Stimulated activated CD8-positive, alpha-beta memory T cell treated with anti-CD3 and anti-CD28 coated beads, Interleukin-15, amount 100 ng/mL, for 1 hour (primary cell): Measurements from ENCODE around the gene AGAP3.

Experiments used
- DNase-seq: peaks from one replicate; pipeline ENCODE4 v3.0.0-alpha.2; 2020; ENCODE audit warnings: low read depth

AGAP3 gene

GRCh38 chr7:151110236-151110940 is 24.1 kb downstream of the AGAP3 start:
- DNase-seq, result no peak

GRCh38 chr7:151110941-151111645 is 24.8 kb downstream of the AGAP3 start:
- peak; percentile 59 for DNase-seq

GRCh38 chr7:151113344-151114150 is 27.3 kb downstream of the AGAP3 start:
- DNase-seq, result no peak

- DNase-seq, result no peak
Observed at GRCh38 chr7:151114151-151115090, 28.1 kb downstream of the AGAP3 start.

GRCh38 chr7:151115121-151115835 is 29.0 kb downstream of the AGAP3 start:
- DNase-seq, result no peak

GRCh38 chr7:151115836-151116418 is 29.7 kb downstream of the AGAP3 start:
- no peak for DNase-seq

GRCh38 chr7:151116603-151117440 is 30.5 kb downstream of the AGAP3 start:
- DNase-seq, result no peak

GRCh38 chr7:151117565-151117964 is 31.3 kb downstream of the AGAP3 start:
- no peak for DNase-seq

GRCh38 chr7:151118108-151119054 is 32.1 kb downstream of the AGAP3 start:
- DNase-seq, result no peak

- no peak for DNase-seq
Observed at GRCh38 chr7:151119055-151119415, 32.8 kb downstream of the AGAP3 start.

- no peak for DNase-seq
Observed at GRCh38 chr7:151119902-151120301, 33.6 kb downstream of the AGAP3 start.

GRCh38 chr7:151120896-151121295 is 34.6 kb downstream of the AGAP3 start:
- no peak for DNase-seq

- DNase-seq, result no peak
Observed at GRCh38 chr7:151121380-151122170, 35.3 kb downstream of the AGAP3 start.

- DNase-seq, result no peak
Observed at GRCh38 chr7:151122276-151122675, 36.0 kb downstream of the AGAP3 start.

GRCh38 chr7:151122796-151123157 is 36.5 kb downstream of the AGAP3 start:
- no peak for DNase-seq

GRCh38 chr7:151123158-151123821 is 37.0 kb downstream of the AGAP3 start:
- no peak for DNase-seq

- DNase-seq, result peak; percentile 70
Observed at GRCh38 chr7:151123822-151124464, 37.7 kb downstream of the AGAP3 start.
